Femur (tissue), 1 donor: ENCODE results near the gene CEPT1.

Experiments used
- DNase-seq: peaks from one replicate; pipeline ENCODE4 v3.0.0-alpha.2; 2017

Gene CEPT1

GRCh38 chr1:111193712-111194480 lies 53.9 kb downstream of the CEPT1 start:
- no peak for DNase-seq

- no peak for DNase-seq
Measured at GRCh38 chr1:111195002-111195684, 55.1 kb downstream of the CEPT1 start.

GRCh38 chr1:111196213-111196612 lies 56.2 kb downstream of the CEPT1 start:
- no peak for DNase-seq

GRCh38 chr1:111197598-111198284 lies 57.7 kb downstream of the CEPT1 start:
- no peak for DNase-seq

GRCh38 chr1:111198836-111199235 lies 58.8 kb downstream of the CEPT1 start:
- DNase-seq = no peak

- no peak for DNase-seq
Measured at GRCh38 chr1:111199329-111199728, 59.3 kb downstream of the CEPT1 start.

- no peak for DNase-seq
Measured at GRCh38 chr1:111199881-111200801, 60.1 kb downstream of the CEPT1 start, which contains the start of gene DENND2D. Gene DENND2D, minus strand, starts transcription at chr1:111200646. Its CDS starts 187 bp downstream, at chr1:111200459.

- DNase-seq = no peak
Measured at GRCh38 chr1:111200802-111201161, 60.8 kb downstream of the CEPT1 start.

GRCh38 chr1:111201275-111202090 lies 61.5 kb downstream of the CEPT1 start:
- DNase-seq = no peak

GRCh38 chr1:111202366-111202706 lies 62.3 kb downstream of the CEPT1 start:
- no peak for DNase-seq

GRCh38 chr1:111202707-111203623 lies 62.9 kb downstream of the CEPT1 start:
- no peak for DNase-seq

GRCh38 chr1:111203681-111204200 lies 63.7 kb downstream of the CEPT1 start:
- DNase-seq = peak; percentile 74

- DNase-seq = no peak
Measured at GRCh38 chr1:111204201-111204982, 64.4 kb downstream of the CEPT1 start.

GRCh38 chr1:111204983-111205713 lies 65.1 kb downstream of the CEPT1 start:
- DNase-seq = peak; percentile 12

- DNase-seq = peak; percentile 3
Measured at GRCh38 chr1:111205714-111206050, 65.7 kb downstream of the CEPT1 start.

- no peak for DNase-seq
Measured at GRCh38 chr1:111208921-111209320, 68.9 kb downstream of the CEPT1 start.

GRCh38 chr1:111209622-111210021 lies 69.6 kb downstream of the CEPT1 start:
- DNase-seq = no peak

- no peak for DNase-seq
Measured at GRCh38 chr1:111211921-111212320, 71.9 kb downstream of the CEPT1 start.
